Epithelial cell of prostate (primary cell): ENCODE data around the gene KANTR.

Experiments used
- DNase-seq: peaks from one replicate; pipeline ENCODE4 v3.0.0-alpha.2; 2011; ENCODE audit warnings: low read depth, low spot score
- H3K27ac ChIP-seq: fragments of 450-650 bp; 2 replicates; pipeline ENCODE4 v1.5.1; 2017; ENCODE audit warnings: mild to moderate bottlenecking

KANTR gene

DNA sequence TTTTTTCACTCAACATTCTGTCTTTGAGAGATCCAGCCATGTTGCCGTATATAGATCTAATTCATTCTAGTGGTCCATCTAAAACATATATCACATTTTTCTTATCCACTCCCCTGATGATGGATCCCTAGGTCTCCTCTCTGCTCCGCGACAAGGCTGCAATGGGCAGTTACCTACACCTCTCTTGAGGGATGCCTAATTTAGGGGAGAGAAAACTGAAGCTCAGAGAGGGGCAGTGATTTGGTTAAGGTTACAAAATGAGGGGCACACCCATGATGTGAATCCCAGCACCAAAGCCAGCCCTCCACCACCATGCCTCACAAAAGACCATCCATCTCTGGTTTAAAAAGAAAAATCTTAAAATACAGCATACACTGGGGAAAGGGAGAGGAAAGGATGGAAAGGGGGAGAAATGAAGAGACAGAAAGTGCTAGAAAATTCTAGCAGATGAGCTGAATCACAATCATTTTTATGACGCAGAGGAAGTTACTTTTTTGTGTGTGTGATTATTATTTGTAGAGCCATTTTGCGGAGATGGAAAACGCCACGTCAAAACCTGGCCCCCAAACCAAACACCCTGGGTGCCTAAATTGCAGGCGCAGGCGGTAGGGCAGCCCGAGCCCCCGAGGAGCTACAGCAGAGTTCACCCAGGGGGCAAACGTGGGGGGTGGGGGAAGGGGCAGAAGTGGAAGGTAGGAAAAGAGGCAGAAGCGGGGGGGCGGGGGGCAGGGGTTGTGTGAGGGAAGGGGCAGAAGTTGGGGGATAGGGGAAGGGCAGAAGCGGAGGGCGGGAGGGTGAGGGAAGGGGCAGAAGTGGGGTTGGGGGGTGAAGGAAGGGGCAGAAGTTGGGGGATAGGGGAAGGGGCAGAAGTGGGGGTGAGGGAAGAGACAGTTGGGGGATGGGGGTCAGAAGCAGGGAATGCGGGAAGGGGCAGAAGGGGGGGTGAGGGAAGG is 13.0 kb upstream of the KANTR start:
- DNase-seq, result no peak
- H3K27ac ChIP-seq, result no peak overlapping the region

DNA sequence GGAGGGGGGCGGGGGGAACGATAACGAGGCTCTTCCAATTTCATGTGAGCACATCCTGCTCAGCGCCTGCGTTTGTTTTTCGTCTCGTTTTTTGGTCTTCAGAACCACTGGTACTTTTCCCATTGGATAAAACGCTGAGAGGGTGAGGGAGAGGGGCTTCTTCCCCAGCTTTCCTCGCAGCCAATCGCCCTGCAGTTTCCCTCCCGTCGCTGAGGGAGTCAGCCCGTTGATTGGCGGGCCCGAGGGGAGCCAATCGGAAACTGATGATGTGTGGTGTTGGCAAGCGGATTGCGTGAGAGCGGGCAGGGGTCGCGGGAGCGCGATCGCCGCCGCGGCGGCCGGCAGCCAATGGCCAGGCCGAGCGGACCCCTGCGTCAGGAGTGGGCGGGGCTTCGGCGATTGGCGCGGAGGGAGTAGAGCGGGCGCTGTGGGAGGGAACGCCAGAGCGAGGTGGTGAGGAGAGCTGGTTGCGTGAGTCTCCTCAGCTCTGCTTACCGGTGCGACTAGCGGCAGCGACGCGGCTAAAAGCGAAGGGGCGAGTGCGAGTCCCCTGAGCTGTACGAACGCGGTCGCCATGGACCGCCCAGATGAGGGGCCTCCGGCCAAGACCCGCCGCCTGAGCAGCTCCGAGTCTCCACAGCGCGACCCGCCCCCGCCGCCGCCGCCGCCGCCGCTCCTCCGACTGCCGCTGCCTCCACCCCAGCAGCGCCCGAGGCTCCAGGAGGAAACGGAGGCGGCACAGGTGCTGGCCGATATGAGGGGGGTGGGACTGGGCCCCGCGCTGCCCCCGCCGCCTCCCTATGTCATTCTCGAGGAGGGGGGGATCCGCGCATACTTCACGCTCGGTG is 11.8 kb upstream of the KANTR start, which contains the start of gene TSPYL2:
TSPYL2 (plus strand) TSS at position 443 of the 848 bp plus-strand sequence; CDS start at position 575, 132 bp downstream.
- DNase-seq, result peak; percentile 78
- H3K27ac ChIP-seq, result peak within 1 kb of the TSS; percentile 46

DNA sequence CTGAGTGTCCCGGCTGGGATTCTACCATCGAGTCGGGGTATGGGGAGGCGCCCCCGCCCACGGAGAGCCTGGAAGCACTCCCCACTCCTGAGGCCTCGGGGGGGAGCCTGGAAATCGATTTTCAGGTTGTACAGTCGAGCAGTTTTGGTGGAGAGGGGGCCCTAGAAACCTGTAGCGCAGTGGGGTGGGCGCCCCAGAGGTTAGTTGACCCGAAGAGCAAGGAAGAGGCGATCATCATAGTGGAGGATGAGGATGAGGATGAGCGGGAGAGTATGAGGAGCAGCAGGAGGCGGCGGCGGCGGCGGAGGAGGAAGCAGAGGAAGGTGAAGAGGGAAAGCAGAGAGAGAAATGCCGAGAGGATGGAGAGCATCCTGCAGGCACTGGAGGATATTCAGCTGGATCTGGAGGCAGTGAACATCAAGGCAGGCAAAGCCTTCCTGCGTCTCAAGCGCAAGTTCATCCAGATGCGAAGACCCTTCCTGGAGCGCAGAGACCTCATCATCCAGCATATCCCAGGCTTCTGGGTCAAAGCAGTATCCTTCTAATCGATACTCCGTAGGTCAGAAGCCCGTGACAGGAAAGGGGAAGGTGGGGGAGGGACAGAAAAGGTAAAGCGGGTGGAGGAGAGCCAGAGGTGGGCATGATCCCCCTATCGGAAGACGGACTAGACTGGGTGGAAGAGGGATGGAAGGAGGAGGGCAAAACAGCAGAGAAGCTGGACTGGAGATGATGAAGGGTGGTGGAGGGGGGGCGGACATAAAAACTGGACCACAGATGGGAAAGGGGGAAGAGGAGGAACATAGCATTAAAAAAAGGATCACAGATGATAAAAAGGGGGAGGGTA is 10.9 kb upstream of the KANTR start:
- H3K27ac ChIP-seq, result peak overlapping the region; percentile 46
- no peak for DNase-seq

DNA sequence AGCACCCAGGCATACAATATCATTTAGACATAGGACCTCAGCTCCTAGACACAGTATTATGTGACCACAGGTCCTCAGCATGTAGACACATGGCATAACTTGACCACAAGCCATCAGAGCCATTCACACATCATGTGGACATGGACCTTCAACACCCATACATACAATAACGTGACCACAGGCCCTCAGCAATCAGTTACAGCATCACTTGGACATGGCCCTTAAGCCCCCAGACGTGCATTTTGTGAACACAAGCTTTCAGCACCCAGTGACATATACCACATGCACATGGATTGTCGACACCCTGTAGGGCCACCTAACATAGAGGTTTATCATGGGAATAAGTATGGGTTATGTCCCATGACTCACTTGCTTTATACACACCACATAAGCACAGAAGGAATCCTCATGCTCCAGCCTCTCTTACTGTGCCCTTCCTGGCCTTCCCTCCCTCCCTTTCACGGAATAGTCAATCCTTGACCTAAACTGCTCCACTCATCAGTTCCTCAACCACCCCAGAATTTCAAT is 9.8 kb upstream of the KANTR start:
- DNase-seq, result no peak
- H3K27ac ChIP-seq, result no peak overlapping the region

DNA sequence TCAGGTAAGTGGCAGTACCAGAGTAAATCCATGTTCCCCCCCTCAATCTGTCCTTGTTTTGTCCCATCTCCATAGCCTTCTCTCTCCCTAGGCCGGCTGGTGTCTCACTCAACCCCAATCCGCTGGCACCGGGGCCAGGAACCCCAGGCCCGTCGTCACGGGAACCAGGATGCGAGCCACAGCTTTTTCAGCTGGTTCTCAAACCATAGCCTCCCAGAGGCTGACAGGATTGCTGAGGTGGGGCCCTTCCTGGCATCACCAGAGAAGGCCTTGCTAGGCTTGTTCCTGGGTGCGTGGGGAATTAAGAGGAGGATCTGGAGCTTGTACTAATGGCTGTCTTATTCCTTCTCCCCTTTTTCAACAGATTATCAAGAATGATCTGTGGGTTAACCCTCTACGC is 9.1 kb upstream of the KANTR start:
- no peak overlapping the region for H3K27ac ChIP-seq
- no peak for DNase-seq

DNA sequence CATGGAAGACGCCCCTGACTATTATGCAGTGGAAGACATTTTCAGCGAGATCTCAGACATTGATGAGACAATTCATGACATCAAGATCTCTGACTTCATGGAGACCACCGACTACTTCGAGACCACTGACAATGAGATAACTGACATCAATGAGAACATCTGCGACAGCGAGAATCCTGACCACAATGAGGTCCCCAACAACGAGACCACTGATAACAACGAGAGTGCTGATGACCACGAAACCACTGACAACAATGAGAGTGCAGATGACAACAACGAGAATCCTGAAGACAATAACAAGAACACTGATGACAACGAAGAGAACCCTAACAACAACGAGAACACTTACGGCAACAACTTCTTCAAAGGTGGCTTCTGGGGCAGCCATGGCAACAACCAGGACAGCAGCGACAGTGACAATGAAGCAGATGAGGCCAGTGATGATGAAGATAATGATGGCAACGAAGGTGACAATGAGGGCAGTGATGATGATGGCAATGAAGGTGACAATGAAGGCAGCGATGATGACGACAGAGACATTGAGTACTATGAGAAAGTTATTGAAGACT is 8.2 kb upstream of the KANTR start:
- no peak for DNase-seq
- no peak overlapping the region for H3K27ac ChIP-seq

DNA sequence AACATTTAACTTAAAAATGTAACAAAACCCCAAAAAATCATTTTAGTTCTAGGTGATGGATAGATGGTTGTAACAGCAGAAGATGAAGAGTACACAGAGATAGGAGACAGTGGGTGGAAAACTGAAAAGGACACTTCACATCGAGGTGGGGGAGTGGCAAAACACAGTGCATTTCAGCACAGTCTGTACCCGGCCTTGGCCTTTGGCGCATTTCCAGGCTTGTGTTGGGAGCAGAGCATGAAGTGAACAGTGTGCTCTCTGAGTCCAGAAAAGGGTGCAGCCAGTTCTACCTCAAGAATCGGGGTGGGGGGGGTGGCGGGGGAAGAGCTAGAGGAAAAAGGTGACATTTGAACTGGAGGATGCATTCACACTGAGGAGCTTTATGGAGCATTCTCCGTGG is 7.5 kb upstream of the KANTR start:
- no peak for DNase-seq
- H3K27ac ChIP-seq, result no peak overlapping the region

DNA sequence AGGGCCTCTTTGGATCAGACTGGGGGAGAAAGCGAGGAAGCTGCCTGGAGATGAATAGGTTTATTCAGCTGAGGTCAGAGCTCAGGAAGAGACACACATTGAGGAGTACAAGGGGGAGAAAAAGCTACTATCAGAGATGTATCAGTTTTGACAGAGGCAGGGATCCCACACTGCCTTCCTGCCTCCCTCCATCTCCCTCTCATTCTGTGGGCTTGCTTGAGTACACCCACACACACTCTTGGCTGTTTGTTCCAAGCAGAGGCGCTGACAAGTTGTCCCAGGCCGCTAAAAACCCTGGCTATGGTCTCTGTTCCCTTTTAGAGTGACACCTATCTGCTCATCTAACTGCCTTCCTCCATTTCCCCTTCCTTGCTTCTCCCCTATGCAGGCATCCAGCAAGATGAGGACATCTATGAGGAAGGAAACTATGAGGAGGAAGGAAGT is 6.5 kb upstream of the KANTR start:
- no peak for DNase-seq
- H3K27ac ChIP-seq, result no peak overlapping the region

DNA sequence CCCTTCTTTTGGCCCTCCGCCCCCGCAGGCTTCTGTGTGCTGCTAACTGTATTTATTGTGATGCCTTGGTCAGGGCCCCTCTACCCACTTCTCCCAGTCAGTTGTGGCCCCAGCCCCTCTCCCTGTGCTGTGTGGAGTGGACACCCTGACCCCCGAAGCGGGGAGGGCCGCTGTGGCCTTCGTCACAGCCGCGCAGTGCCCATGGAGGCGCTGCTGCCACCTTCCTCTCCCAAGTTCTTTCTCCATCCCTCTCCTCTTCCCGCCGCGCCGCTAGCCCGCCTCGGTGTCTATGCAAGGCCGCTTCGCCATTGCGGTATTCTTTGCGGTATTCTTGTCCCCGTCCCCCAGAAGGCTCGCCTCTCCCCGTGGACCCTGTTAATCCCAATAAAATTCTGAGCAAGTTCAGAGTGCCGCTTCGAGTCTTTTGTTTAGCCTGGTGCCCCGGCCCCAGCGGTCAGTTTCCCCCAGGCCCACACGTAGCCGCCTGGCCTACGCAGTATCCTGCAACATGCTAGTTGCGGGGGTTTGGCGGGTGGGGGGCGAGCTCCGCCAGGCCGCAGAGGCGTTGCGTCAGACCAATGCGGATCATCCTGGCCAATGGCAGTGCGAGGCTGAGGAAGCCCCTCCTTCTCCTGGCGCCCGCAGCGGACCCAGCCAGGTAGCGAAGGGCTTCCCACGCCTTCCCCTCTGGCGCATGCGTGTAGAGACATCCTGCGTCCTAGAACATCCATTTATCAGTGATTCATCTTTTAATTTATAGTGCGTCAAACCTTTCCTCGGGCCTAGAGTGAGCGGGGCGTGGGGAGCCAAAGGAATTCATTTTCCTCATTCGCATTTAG is 5.6 kb upstream of the KANTR start:
- DNase-seq, result no peak
- H3K27ac ChIP-seq, result peak overlapping the region; percentile 82

DNA sequence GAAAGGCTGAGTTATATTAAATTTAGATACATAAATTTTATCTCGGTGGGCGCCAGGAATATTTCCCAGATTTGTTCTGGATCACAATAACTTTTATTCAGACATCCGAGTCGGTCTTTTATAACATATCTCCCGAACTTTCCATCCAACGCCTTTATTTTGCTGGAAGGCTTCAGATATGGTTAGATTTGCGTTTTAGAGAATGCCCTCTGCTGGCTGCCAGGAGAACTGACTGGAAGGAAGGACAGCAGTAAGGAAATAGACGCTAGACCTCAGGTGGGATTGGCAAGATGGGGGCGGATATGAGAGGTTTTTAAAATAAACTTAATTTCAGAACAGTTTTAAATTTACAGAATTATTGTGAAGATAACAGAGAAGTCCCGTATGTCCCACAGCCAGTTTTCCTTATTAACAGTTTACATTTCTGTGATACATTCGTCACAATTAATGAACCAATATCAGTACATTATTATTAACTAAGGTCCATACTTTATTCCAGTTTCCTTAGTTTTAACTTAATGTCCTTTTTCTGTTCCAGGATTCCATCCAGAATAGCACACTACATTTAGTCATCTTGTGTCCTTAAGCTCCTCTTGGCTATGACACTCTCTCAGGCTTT is 4.6 kb upstream of the KANTR start:
- DNase-seq, result no peak
- H3K27ac ChIP-seq, result peak overlapping the region; percentile 82

DNA sequence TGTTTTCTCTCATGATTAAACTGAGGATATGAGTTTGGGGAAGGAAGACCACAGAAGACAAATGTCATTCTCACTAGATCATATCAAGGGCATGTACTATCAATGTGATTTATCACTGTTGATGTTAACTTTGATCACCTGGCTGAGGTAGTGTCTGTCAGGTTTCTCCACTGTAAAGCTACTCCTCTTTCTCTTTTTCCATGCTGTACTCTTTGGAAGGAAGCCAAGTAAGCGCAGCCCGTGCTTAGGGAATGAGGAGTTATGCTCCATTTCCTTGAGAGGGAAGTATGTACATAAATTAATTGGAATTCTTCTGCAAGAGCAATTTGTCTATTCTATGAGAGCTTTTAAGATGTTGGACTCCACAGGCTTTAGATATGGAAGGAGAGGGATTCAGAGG is 4.0 kb upstream of the KANTR start:
- DNase-seq, result no peak
- no peak overlapping the region for H3K27ac ChIP-seq

DNA sequence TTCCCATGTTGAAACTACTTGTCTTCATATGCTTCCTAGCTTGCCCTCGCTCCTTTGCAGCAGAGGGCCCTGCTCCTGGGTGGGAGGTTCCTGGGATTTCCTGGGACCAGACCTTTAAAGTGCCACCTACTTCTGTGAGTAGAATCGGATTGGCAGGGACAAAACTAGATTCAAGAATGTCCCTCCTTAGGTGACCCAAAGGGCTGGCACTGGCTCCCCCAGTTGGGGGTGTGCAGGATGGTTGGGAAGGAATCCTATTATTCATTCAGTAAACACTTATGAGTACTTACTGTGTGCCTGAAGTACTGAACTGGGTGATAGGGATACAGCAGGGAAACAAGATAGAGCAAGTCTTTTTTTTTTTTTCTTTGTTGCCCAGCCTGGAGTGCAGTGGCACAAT is 2.6 kb upstream of the KANTR start:
- no peak for DNase-seq
- no peak overlapping the region for H3K27ac ChIP-seq

DNA sequence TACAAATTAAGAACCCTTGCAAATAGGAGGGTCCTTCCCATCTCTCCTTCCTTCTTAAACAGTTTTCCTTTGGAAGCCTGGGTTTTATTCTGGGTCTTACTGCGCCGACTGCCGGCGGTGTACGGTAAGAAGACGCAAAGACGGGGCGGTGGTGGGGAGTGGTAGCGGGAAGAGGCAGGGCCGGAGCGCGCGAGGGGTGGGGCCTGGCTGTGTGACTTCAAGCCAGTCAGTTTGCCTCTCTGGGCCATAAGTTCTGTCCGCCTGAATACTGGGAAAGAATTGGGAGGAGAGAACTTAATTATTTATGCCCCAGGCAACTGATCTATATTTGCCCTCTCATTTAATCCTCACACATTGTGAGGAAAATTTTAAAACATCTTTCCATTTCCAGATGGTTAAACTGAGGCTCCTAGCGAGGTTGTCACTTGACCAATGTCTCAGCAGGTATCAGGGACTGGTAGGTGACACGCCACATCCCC is 726 bp upstream of the KANTR start:
- DNase-seq, result no peak

DNA sequence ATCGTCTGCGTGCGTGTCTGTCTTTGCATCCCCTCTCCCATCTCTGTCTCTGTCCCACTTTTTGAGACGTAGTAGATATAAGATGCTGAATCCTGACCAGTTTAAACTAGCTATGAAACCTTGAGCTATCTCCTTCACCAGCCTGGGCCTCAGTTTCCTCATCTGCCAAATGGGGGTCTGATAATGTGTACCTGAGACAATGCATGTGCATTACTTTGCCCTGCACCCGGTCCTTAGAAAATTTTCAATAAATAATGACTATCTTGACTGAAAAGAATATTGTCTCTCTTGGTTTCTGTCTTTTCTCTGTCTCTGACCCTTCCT is 602 bp downstream of the KANTR start:
- peak overlapping the region; percentile 59 for H3K27ac ChIP-seq
- DNase-seq, result no peak

More for the DNA sequence above, 726 bp upstream of the KANTR start:
- peak overlapping the region; percentile 59 for H3K27ac ChIP-seq

DNA sequence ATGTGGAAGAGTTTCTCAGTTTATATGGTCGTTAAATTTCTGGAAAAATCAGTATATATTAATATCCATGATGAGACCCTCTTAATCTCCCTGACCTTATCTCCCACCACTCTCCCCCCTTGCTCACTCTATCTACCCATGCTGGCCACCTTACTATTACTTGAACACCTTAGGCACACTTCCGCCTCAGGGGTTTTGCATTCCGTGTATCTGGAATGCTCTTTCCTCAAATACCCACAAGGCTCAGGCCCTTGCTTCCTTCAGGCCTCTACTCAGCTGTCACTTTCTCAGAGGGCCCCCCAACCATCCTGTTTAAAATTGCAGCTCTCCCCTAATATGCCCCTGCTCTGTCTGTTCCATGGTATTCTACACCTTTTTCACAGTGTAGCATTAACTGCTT is 1.9 kb downstream of the KANTR start:
- H3K27ac ChIP-seq, result no peak overlapping the region
- no peak for DNase-seq

DNA sequence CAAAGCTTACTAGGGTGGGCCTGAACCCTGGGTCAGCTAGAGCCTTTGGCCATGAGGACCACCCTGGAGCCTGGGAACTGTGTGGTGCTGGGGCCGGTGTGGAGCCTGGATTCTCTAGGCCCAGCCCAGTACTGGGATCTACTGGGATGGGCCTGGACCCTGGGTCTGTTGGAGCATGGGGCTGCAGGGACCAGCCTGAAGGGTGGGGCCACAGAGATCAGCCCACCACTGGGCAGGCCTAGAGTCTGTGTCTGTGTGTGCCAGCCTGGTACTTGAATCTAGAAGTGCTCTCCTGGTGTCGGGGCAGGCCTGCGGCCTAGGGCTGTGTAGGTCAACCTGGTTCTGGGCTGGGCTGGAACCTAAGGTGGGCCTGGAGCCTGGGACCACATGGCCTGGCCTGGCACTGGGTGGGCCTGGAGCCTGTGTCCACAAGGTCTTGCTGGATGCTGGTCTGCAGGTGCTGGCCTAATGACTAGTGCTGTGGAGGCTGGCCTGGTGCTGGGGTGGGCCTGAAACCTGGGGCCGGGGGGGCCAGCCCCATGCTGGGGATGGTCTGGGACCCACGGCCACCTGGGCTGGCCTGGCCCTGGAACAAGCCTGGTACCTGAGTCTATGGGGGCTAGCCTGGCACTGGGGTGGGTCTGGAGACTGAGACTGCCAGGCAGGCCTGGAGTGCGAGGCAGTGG is 21.1 kb downstream of the KANTR start:
- no peak overlapping the region for H3K27ac ChIP-seq
- no peak for DNase-seq

DNA sequence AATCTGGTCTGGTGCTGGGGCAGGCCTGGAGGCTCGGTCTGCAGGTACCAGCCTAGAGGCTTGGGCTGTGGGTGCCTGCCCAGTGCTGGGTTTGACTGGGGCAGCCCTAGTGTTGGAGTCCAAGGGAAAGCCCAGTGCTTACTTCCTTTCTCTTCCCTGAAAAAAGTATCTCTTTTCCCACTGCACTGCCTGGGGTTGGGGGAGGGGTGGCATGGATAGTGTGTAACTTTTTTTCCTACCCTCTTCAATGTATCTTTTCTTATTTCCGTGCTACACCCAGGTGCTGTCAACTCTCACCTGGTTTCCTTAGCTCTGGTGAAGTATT is 21.6 kb downstream of the KANTR start:
- H3K27ac ChIP-seq, result no peak overlapping the region
- no peak for DNase-seq

DNA sequence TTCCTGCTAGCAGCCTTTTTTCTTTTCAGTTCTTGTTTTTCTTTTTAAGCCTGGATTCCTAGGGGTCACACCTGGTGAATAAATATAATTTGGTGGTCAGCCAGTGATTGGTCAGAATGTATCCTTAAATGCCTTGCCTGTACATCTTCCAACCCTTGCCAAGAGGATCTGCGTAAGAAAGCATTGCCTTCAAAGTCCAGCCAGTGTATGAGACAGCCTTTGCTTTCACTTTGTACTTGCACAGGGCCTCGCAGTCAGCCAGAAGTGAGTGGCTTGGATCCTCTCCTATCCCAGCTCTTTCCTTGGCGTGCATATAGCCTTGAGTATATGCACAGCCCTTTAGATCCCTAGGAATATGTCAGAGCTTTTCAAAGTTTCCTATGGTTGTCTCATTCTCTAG is 22.2 kb downstream of the KANTR start:
- DNase-seq, result no peak
- no peak overlapping the region for H3K27ac ChIP-seq
